ENCODE measurements around the gene RNASE7. TPM values are rescaled to one million over a fixed set of nuclear protein-coding genes. Genes with fewer than 3 reads are reported as not detected.

The RNASE7 gene
- polyA plus RNA-seq, 1 donor: 0.09 TPM

- DNase-seq (ENCODE audit: low read depth): no peak
Measured at GRCh38 chr14:21068521-21069387, 26.6 kb downstream of the RNASE7 start.

GRCh38 chr14:21069388-21070082 lies 27.4 kb downstream of the RNASE7 start:
- no peak for DNase-seq (ENCODE audit: low read depth)

GRCh38 chr14:21070083-21070609 lies 28.0 kb downstream of the RNASE7 start, which contains the start of gene ARHGEF40:
Gene ARHGEF40, plus strand, starts transcription at chr14:21070304. Its CDS starts 93 bp downstream, at chr14:21070397.
- DNase-seq (ENCODE audit: low read depth): no peak

GRCh38 chr14:21070610-21071224 lies 28.6 kb downstream of the RNASE7 start:
- DNase-seq (ENCODE audit: low read depth): no peak

- peak; percentile 88 for DNase-seq (ENCODE audit: low read depth)
Measured at GRCh38 chr14:21071225-21072030, 29.3 kb downstream of the RNASE7 start.

GRCh38 chr14:21072031-21072473 lies 29.9 kb downstream of the RNASE7 start:
- no peak for DNase-seq (ENCODE audit: low read depth)

- DNase-seq (ENCODE audit: low read depth): no peak
Measured at GRCh38 chr14:21072781-21073339, 30.7 kb downstream of the RNASE7 start.

- DNase-seq (ENCODE audit: low read depth): no peak
Measured at GRCh38 chr14:21073921-21074320, 31.8 kb downstream of the RNASE7 start.

- DNase-seq (ENCODE audit: low read depth): no peak
Measured at GRCh38 chr14:21074398-21075272, 32.5 kb downstream of the RNASE7 start.

- DNase-seq (ENCODE audit: low read depth): no peak
Measured at GRCh38 chr14:21075719-21076437, 33.7 kb downstream of the RNASE7 start.

- DNase-seq (ENCODE audit: low read depth): no peak
Measured at GRCh38 chr14:21077672-21078071, 35.5 kb downstream of the RNASE7 start.

GRCh38 chr14:21078287-21078686 lies 36.1 kb downstream of the RNASE7 start:
- no peak for DNase-seq (ENCODE audit: low read depth)

GRCh38 chr14:21078726-21079125 lies 36.6 kb downstream of the RNASE7 start:
- no peak for DNase-seq (ENCODE audit: low read depth)

- DNase-seq (ENCODE audit: low read depth): no peak
Measured at GRCh38 chr14:21081521-21082142, 39.5 kb downstream of the RNASE7 start.

- no peak for DNase-seq (ENCODE audit: low read depth)
Measured at GRCh38 chr14:21083565-21084325, 41.6 kb downstream of the RNASE7 start.

GRCh38 chr14:21084396-21084795 lies 42.2 kb downstream of the RNASE7 start:
- no peak for DNase-seq (ENCODE audit: low read depth)

GRCh38 chr14:21084998-21085853 lies 43.1 kb downstream of the RNASE7 start:
- DNase-seq (ENCODE audit: low read depth): no peak
